H9 (cell line): ENCODE data around the gene VANGL2. TPM values are rescaled to one million over a fixed set of nuclear protein-coding genes. Genes with fewer than 3 reads are reported as not detected.

Source experiments
- DNase-seq: peaks from one replicate; pipeline ENCODE4 v3.0.0-alpha.2; 2017
- H2AFZ ChIP-seq: one replicate; pipeline ENCODE4 v1.6.1; 2013; ENCODE audit warnings: mild to moderate bottlenecking, low read length, control low read depth, moderate library complexity
- H2AK5ac ChIP-seq: 2 replicates; pipeline ENCODE4 v1.6.1; 2013; ENCODE audit warnings: low read length, control low read depth, mixed read lengths; ENCODE audit not compliant: insufficient read length
- H2BK120ac ChIP-seq: one replicate; pipeline ENCODE4 v1.6.1; 2013; ENCODE audit warnings: low read depth, mild to moderate bottlenecking, low read length, control low read depth, inconsistent platforms; ENCODE audit not compliant: poor library complexity, severe bottlenecking
- H2BK12ac ChIP-seq: 2 replicates; pipeline ENCODE4 v1.6.1; 2013; ENCODE audit warnings: low read length, control low read depth, mixed read lengths, low read depth; ENCODE audit not compliant: insufficient read length
- H2BK15ac ChIP-seq: 2 replicates; pipeline ENCODE4 v1.6.1; 2013; ENCODE audit warnings: low read depth, low read length, control low read depth
- H2BK20ac ChIP-seq: one replicate; pipeline ENCODE4 v1.6.1; 2013; ENCODE audit warnings: low read depth, mild to moderate bottlenecking, low read length, control low read depth, inconsistent platforms; ENCODE audit not compliant: poor library complexity, severe bottlenecking
- H2BK5ac ChIP-seq: 2 replicates; pipeline ENCODE4 v1.6.1; 2013; ENCODE audit warnings: low read length, control low read depth, mixed read lengths; ENCODE audit not compliant: insufficient read length
- H3K14ac ChIP-seq: 2 replicates; pipeline ENCODE4 v1.6.1; 2013; ENCODE audit warnings: low read length, control low read depth; ENCODE audit not compliant: insufficient read depth
- H3K18ac ChIP-seq: 2 replicates; pipeline ENCODE4 v1.6.1; 2013; ENCODE audit warnings: low read depth, mild to moderate bottlenecking, mixed read lengths, low read length, control low read depth; ENCODE audit not compliant: insufficient read length
- H3K23ac ChIP-seq: 2 replicates; pipeline ENCODE4 v1.6.1; 2013; ENCODE audit warnings: low read length, control low read depth, mixed read lengths, low read depth; ENCODE audit not compliant: insufficient read length
- H3K23me2 ChIP-seq: 2 replicates; pipeline ENCODE4 v1.6.1; 2013; ENCODE audit warnings: low read depth, mild to moderate bottlenecking, mixed read lengths, low read length, control low read depth; ENCODE audit not compliant: insufficient read length, poor library complexity, severe bottlenecking
- H3K27ac ChIP-seq: 2 replicates; pipeline ENCODE4 v1.5.1; 2013; ENCODE audit warnings: low read length, control low read depth, mixed read lengths, low read depth; ENCODE audit not compliant: insufficient read length
- H3K27me3 ChIP-seq: 2 replicates; pipeline ENCODE4 v1.6.1; 2013; ENCODE audit warnings: low read length, control low read depth, inconsistent platforms; ENCODE audit not compliant: insufficient read depth
- H3K4ac ChIP-seq: 2 replicates; pipeline ENCODE4 v1.6.1; 2013; ENCODE audit warnings: low read depth, mild to moderate bottlenecking, control low read depth, inconsistent platforms, low read length, moderate library complexity
- H3K4me1 ChIP-seq: 2 replicates; pipeline ENCODE4 v1.6.1; 2013; ENCODE audit warnings: low read length, control low read depth, inconsistent platforms; ENCODE audit not compliant: insufficient read depth
- H3K4me2 ChIP-seq: 2 replicates; pipeline ENCODE4 v1.6.1; 2013; ENCODE audit warnings: low read length, control low read depth, mixed read lengths; ENCODE audit not compliant: insufficient read length, insufficient read depth
- H3K56ac ChIP-seq: 2 replicates; pipeline ENCODE4 v1.6.1; 2013; ENCODE audit warnings: low read depth, mild to moderate bottlenecking, mixed read lengths, low read length, control low read depth; ENCODE audit not compliant: insufficient read length
- H3K79me1 ChIP-seq: 2 replicates; pipeline ENCODE4 v1.6.1; 2013; ENCODE audit warnings: low read depth, mild to moderate bottlenecking, moderate library complexity, low read length, control low read depth, inconsistent platforms; ENCODE audit not compliant: insufficient read depth, poor library complexity, severe bottlenecking
- H3K79me2 ChIP-seq: 2 replicates; pipeline ENCODE4 v1.6.1; 2013; ENCODE audit warnings: low read length, control low read depth, inconsistent platforms; ENCODE audit not compliant: insufficient read depth
- H3K9ac ChIP-seq: 2 replicates; pipeline ENCODE4 v1.6.1; 2013; ENCODE audit warnings: low read length, control low read depth, mixed read lengths; ENCODE audit not compliant: insufficient read length; ENCODE audit errors: extremely low read depth
- H3K9me3 ChIP-seq: one replicate; pipeline ENCODE4 v1.6.1; 2013; ENCODE audit warnings: low read depth, low read length, inconsistent platforms; ENCODE audit not compliant: control insufficient read depth
- H3T11ph ChIP-seq: one replicate; pipeline ENCODE4 v1.6.1; 2013; ENCODE audit warnings: mild to moderate bottlenecking, low read length, control low read depth, inconsistent platforms
- H4K20me1 ChIP-seq: one replicate; pipeline ENCODE4 v1.6.1; 2013; ENCODE audit not compliant: control insufficient read depth, insufficient read length, insufficient read depth
- H4K5ac ChIP-seq: 2 replicates; pipeline ENCODE4 v1.6.1; 2013; ENCODE audit warnings: low read depth, mild to moderate bottlenecking, mixed read lengths, low read length, control low read depth; ENCODE audit not compliant: insufficient read length
- H4K8ac ChIP-seq: replicated peaks from 2 replicates; pipeline ENCODE4 v1.6.1; 2013; ENCODE audit warnings: low read length, control low read depth, mixed read lengths, low read depth; ENCODE audit not compliant: insufficient read length
- H4K91ac ChIP-seq: 2 replicates; pipeline ENCODE4 v1.6.1; 2013; ENCODE audit warnings: low read depth, mild to moderate bottlenecking, moderate library complexity, mixed read lengths, low read length, control low read depth; ENCODE audit not compliant: insufficient read length
- H3K27ac Mint-ChIP-seq, 3 experiments: 2 replicates in 2 of 3; 3 replicates in 1 of 3; pipeline ENCODE4 v1.8.0; 2020 to 2021; ENCODE audit warnings: mixed read lengths in 3 of 3, mild to moderate bottlenecking in 1 of 3, moderate library complexity in 1 of 3
- H3K27me3 Mint-ChIP-seq: 2 replicates; pipeline ENCODE4 v1.8.0; 2021; ENCODE audit warnings: low read depth, mild to moderate bottlenecking, moderate library complexity, mixed read lengths
- H3K36me3 Mint-ChIP-seq, 3 experiments: 2 replicates in 2 of 3; 3 replicates in 1 of 3; pipeline ENCODE4 v1.8.0; 2020 to 2021; ENCODE audit warnings: low read depth in 3 of 3, mixed read lengths in 3 of 3; ENCODE audit not compliant: insufficient read depth in 1 of 3
- H3K4me1 Mint-ChIP-seq, 2 experiments: 2 replicates each; pipeline ENCODE4 v1.8.0; 2020; ENCODE audit warnings: mixed read lengths in 2 of 2
- H3K4me3 Mint-ChIP-seq, 2 experiments: 2 replicates in 1 of 2; 3 replicates in 1 of 2; pipeline ENCODE4 v1.8.0; 2020 to 2021; ENCODE audit warnings: mild to moderate bottlenecking in 2 of 2, mixed read lengths in 2 of 2, moderate library complexity in 1 of 2
- H3K9me3 Mint-ChIP-seq, 2 experiments: 2 replicates in 1 of 2; 3 replicates in 1 of 2; pipeline ENCODE4 v1.8.0; 2020; ENCODE audit warnings: mild to moderate bottlenecking in 2 of 2, mixed read lengths in 2 of 2, moderate library complexity in 1 of 2
- WGBS: extraction: QIAGEN DNeasy Blood & Tissue Kit; methylation state at CpG from one replicate; pipeline ENCODE4 v1.1.7; 2013; ENCODE audit warnings: missing lambda C conversion rate, low lambda C conversion rate, mixed read lengths; ENCODE audit not compliant: insufficient read length; ENCODE audit errors: extremely low coverage; 5-methylcytosine and 5-hydroxymethylcytosine counted together
- total RNA-seq: library from RNA; stranded (reverse); gene quantifications from 2 replicates; pipeline ENCODE4 v1.2.1, GENCODE V29; 2021
- TF ChIP-seq, protein P1 (sequence below): fragments of 200-600 bp; sonication (generic); conservative IDR thresholded peaks from 3 replicates; pipeline ENCODE4 v1.8.0; 2021; ENCODE audit warnings: antibody characterized with exemption, mild to moderate bottlenecking

The VANGL2 gene
- total RNA-seq, 1 experiment from 2014 or later: 58.5 TPM

DNA sequence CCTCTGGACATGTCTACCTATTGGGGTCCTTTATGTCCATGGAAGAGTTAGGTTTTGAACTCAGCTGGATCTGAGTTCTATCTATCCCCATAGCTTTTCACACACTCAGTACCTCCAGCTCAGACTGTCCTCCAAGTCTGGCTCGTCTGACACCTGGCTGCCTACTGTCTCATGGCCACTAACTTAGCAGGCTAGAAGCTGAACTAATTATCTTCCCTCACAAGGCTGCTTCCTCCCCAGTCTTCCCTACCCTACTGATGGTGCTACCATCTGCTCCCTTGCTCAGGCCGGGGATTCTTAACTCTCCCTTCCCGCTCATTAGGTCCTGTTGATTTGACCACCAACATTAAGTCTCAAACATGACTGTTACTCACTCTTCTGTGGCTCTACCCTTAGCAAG lies 13.4 kb downstream of the VANGL2 start:
- Histone ChIP-seq H3K23ac (no peak overlapping the region), H2BK15ac (no peak overlapping the region), H4K20me1 (peaks cover 5% of the 10 kb centered on the region), H3K4me1 (peaks cover 11% of the 10 kb centered on the region), H3K4ac (no peak overlapping the region), H3K27ac (no peak overlapping the region), H3K14ac (no peak overlapping the region), H3K9ac (no peak overlapping the region), H4K91ac (no peak overlapping the region), H3K4me2 (no peak overlapping the region), H3K27me3 (no peaks in the 10 kb centered on the region), H3T11ph (no peak overlapping the region), H4K8ac (no peak overlapping the region), H3K79me1 (peaks cover 3% of the 10 kb centered on the region), H2BK5ac (no peak overlapping the region), H2AK5ac (no peak overlapping the region), H3K9me3 (no peaks in the 10 kb centered on the region), H2BK120ac (no peak overlapping the region), H2BK20ac (no peak overlapping the region), H3K79me2 (peaks cover 3% of the 10 kb centered on the region; the same call in 1 of the 2 replicates), H3K18ac (no peak overlapping the region), H3K23me2 (no peaks in the 10 kb centered on the region), H4K5ac (no peak overlapping the region), H2BK12ac (no peak overlapping the region), H2AFZ (no peak overlapping the region), H3K56ac (no peak overlapping the region)
- no peaks in the 10 kb centered on the region for H3K9me3 Mint-ChIP-seq
- DNase-seq: no peak
- no peak overlapping the region; a peak in 1 of 5 replicates for H3K4me3 Mint-ChIP-seq
- peaks cover 8 to 37% (median 18%) of the 10 kb centered on the region in 3 experiments; a peak in 6 of 7 replicates for H3K36me3 Mint-ChIP-seq
- H3K4me1 Mint-ChIP-seq: peaks cover 42 to 47% of the 10 kb centered on the region in 2 experiments
- WGBS: no CpG with 5 or more reads among the region's 3 CpGs
- H3K27ac Mint-ChIP-seq: peak overlapping the region in 2 of 3 experiments; percentile 29 to 35; a peak in 5 of 7 replicates
- no peaks in the 10 kb centered on the region for H3K27me3 Mint-ChIP-seq
- TF ChIP-seq, protein P1, sequence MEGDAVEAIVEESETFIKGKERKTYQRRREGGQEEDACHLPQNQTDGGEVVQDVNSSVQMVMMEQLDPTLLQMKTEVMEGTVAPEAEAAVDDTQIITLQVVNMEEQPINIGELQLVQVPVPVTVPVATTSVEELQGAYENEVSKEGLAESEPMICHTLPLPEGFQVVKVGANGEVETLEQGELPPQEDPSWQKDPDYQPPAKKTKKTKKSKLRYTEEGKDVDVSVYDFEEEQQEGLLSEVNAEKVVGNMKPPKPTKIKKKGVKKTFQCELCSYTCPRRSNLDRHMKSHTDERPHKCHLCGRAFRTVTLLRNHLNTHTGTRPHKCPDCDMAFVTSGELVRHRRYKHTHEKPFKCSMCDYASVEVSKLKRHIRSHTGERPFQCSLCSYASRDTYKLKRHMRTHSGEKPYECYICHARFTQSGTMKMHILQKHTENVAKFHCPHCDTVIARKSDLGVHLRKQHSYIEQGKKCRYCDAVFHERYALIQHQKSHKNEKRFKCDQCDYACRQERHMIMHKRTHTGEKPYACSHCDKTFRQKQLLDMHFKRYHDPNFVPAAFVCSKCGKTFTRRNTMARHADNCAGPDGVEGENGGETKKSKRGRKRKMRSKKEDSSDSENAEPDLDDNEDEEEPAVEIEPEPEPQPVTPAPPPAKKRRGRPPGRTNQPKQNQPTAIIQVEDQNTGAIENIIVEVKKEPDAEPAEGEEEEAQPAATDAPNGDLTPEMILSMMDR: no peak
